Measurements from ENCODE around the gene PPT2.

DNA sequence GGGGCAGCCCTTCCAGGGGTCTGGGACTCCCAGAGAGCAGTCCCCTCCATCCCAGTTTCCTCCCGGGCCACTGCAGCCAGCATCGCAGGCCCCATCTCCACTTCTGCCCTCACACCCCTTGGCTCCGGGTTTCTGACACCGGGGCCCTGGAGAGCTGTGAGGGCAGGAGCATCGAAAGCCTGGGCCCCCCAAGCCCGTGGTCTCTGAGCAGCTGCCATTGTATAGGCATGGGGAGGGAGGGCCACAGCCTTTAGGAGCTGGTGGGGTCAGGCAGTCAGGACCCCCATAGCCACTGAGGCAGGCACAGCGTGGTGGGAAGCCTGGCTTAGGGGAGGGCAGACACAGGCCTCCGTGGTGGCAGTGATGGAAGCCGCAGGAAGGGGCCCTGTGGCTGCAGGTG is 48.2 kb downstream of the PPT2 start:
- TF ChIP-seq, protein P1, sequence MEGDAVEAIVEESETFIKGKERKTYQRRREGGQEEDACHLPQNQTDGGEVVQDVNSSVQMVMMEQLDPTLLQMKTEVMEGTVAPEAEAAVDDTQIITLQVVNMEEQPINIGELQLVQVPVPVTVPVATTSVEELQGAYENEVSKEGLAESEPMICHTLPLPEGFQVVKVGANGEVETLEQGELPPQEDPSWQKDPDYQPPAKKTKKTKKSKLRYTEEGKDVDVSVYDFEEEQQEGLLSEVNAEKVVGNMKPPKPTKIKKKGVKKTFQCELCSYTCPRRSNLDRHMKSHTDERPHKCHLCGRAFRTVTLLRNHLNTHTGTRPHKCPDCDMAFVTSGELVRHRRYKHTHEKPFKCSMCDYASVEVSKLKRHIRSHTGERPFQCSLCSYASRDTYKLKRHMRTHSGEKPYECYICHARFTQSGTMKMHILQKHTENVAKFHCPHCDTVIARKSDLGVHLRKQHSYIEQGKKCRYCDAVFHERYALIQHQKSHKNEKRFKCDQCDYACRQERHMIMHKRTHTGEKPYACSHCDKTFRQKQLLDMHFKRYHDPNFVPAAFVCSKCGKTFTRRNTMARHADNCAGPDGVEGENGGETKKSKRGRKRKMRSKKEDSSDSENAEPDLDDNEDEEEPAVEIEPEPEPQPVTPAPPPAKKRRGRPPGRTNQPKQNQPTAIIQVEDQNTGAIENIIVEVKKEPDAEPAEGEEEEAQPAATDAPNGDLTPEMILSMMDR (IDR thresholded peaks at IDR 0.05), result no peak
- TF ChIP-seq POLR2AphosphoS5 (IDR thresholded peaks at IDR 0.05) (no peak), POLR2A (IDR thresholded peaks at IDR 0.05) (no peak)
